Omental fat pad (tissue), 4 donors: ENCODE data around the gene EXO1. TPM values are rescaled to one million over a fixed set of nuclear protein-coding genes. Genes with fewer than 3 reads are reported as not detected.

Experiments
- ATAC-seq: fragments of 150-250 bp; one replicate; pipeline ENCODE4 v1.9.1; 2016; ENCODE audit warnings: mild to moderate bottlenecking, moderate library complexity; ENCODE audit not compliant: low FRiP score
- DNase-seq: peaks from one replicate; pipeline ENCODE4 v3.0.0-alpha.2; 2019; ENCODE audit warnings: low spot score
- CTCF ChIP-seq, 3 donors: fragments of 450-650 bp; IDR thresholded peaks; one replicate each; pipeline ENCODE4 v1.5.1; 2016 to 2017; ENCODE audit warnings: antibody characterized with exemption in 3 of 3, mild to moderate bottlenecking in 3 of 3, moderate library complexity in 2 of 3
- total RNA-seq, 4 donors: library from RNA; depleted of rRNA; stranded (reverse); fragments of >200 nt; gene quantifications; one replicate each; pipeline ENCODE4 v1.1.0, GENCODE V29; 2016

The EXO1 gene
- total RNA-seq, 4 donors from 2014 or later = 0.63 to 1.2 TPM; not detected in 2

- TF ChIP-seq CTCF (IDR thresholded peaks at IDR 0.05) = no peak
- ATAC-seq = no peak
- DNase-seq = no peak
Measured at GRCh38 chr1:241927321-241927720, 79.3 kb downstream of the EXO1 start.

- ATAC-seq (no peak), DNase-seq (no peak)
- TF ChIP-seq CTCF (IDR thresholded peaks at IDR 0.05) = no peak
Measured at GRCh38 chr1:241932845-241933244, 84.8 kb downstream of the EXO1 start.

- no peak for TF ChIP-seq CTCF (IDR thresholded peaks at IDR 0.05)
- DNase-seq (no peak), ATAC-seq (no peak)
Measured at GRCh38 chr1:241934201-241934848, 86.3 kb downstream of the EXO1 start.

- TF ChIP-seq CTCF (IDR thresholded peaks at IDR 0.05) = no peak
- no peak for DNase-seq
- no peak for ATAC-seq
Measured at GRCh38 chr1:241934866-241935265, 86.9 kb downstream of the EXO1 start.

Other genes with a start within 250 kb of the EXO1 start
- 10 to 100 TPM in 1 of 4 donors, 1 to 10 TPM in 3; 4.8 to 12.6 (median 7.7) TPM for gene CHML, start 207.8 kb upstream of the EXO1 start, total RNA-seq
- gene OPN3, start 207.8 kb upstream of the EXO1 start, total RNA-seq = 10 to 100 TPM; 10.9 to 20.0 (median 12.8) TPM
- not detected for gene WDR64, start 195.9 kb upstream of the EXO1 start, total RNA-seq
- gene BECN2, start 109.6 kb downstream of the EXO1 start, total RNA-seq = not detected
- 10 to 100 TPM; 10.9 to 41.6 (median 20.2) TPM for gene MAP1LC3C, start 150.9 kb downstream of the EXO1 start, total RNA-seq